ENCODE data around the gene ANAPC10.
"Not testable (repeated sequence)": the region's sequence is repeated elsewhere in the genome, so short reads cannot be mapped to it uniquely, and the experiment has no call there.

The ANAPC10 gene, protein sequence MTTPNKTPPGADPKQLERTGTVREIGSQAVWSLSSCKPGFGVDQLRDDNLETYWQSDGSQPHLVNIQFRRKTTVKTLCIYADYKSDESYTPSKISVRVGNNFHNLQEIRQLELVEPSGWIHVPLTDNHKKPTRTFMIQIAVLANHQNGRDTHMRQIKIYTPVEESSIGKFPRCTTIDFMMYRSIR

GRCh38 chr4:145097821-145098674 is at the start of gene ANAPC10, which contains the start of gene ABCE1:
Gene ANAPC10, minus strand, starts transcription at chr4:145098196. Its CDS starts 2,097 bp downstream, at chr4:145096099.
Gene ABCE1, plus strand, starts transcription at chr4:145098311. Its CDS starts 6,102 bp downstream, at chr4:145104413.
- H3K4me1 Mint-ChIP-seq = peaks cover 37% of the 10 kb centered on the region
- no peaks in the 10 kb centered on the region for H3K9me3 Mint-ChIP-seq
- H3K36me3 Mint-ChIP-seq = peaks cover 29% of the 10 kb centered on the region
- peak within 1 kb of the TSS; percentile 98 for H3K4me3 Mint-ChIP-seq
- H3K27ac Mint-ChIP-seq = peak within 1 kb of the TSS; percentile 99
- no peaks in the 10 kb centered on the region for H3K27me3 Mint-ChIP-seq

DNA sequence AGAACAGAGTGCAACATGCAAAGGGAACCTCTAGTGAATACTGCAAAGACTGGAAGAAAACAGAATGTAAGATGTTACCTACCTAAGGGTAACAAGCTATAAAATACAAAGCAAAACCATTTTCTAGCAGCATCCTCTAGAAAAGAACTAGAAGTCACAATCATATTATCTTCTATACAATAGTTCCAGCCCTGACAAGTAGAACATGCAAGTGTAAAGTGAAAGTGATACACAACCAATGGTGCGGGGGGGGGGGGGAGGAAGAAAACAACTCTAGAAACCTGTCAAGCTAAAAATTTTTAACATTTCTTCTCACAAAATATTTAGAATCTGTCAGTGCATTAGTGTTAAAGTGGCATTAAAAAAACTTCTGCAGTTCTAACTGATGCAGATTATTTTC is 38.2 kb upstream of the ANAPC10 start:
- H3K27me3 Mint-ChIP-seq, H3K9me3 Mint-ChIP-seq: not testable (repeated sequence)
- H3K4me3 Mint-ChIP-seq = peak overlapping the region; percentile 51
- peak overlapping the region; percentile 6 for H3K27ac Mint-ChIP-seq
- H3K36me3 Mint-ChIP-seq = peaks cover 35% of the 10 kb centered on the region
- H3K4me1 Mint-ChIP-seq = peaks cover 45% of the 10 kb centered on the region

DNA sequence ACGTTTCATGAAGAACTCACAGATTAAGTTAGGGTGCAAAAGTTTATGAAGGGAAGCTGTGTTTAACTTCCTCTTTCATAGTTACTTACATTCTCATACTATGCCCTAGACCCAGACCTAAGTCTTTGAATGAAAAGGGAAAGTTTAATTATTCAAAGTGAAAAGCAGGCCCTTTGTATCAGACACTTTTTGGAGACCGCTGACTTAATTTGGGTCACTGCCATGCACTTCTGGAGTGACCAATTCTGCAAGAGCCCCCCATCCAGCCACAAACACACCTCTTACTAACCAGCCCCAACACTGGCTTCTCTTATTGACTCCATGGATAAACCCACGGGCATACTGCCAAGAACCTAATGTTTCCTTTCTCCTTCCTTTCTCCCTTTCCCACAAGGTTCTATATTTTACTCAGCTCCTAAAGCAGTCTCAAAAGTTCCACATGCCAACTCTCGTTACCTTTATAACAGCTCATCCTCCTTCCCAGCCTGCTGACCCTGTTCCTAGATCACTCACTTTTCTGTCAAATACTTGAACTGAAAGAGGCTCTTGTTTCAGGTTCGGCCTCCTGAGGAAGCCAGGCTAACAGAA is 34.6 kb upstream of the ANAPC10 start:
- H3K27ac Mint-ChIP-seq = peak overlapping the region; percentile 93
- peaks cover 61% of the 10 kb centered on the region for H3K4me1 Mint-ChIP-seq
- H3K4me3 Mint-ChIP-seq = no peak overlapping the region
- no peaks in the 10 kb centered on the region for H3K27me3 Mint-ChIP-seq
- H3K9me3 Mint-ChIP-seq = peaks cover 3% of the 10 kb centered on the region
- H3K36me3 Mint-ChIP-seq = peaks cover 27% of the 10 kb centered on the region

- H3K36me3 Mint-ChIP-seq = peaks cover 24% of the 10 kb centered on the region
- no peaks in the 10 kb centered on the region for H3K27me3 Mint-ChIP-seq
- H3K9me3 Mint-ChIP-seq = no peaks in the 10 kb centered on the region
- H3K27ac Mint-ChIP-seq = peak overlapping the region; percentile 6
- peaks cover 57% of the 10 kb centered on the region for H3K4me1 Mint-ChIP-seq
- no peak overlapping the region for H3K4me3 Mint-ChIP-seq
Observed at GRCh38 chr4:145131848-145132247, 33.9 kb upstream of the ANAPC10 start.

DNA sequence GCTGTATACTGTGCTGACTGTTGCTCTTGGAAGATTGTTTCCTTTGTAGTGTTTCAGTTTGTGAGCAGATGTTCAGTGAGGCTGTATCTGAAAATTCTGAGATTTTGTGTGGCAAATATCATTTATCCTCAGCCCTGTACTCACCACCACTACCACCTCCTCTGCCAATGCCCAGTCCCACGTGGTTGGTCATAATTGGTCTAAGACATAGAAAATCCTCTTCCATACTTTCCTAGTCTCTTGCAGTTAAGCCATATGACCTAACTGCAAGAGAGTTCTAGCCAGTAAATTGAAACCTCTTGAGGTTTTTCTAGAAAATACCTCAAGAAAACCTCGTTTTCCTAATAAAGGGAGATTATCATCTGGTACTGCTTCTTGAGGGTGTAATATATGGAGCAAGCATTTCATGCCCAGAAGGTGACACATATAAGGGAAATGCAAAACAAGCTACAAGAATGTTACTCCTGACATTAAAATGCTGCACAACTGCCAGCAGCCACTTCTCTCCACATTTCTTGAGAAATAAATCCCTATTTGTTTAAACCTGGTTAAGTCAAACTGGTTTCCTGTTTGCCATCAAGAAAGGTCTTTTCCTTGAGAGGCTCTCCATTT is 32.9 kb upstream of the ANAPC10 start:
- H3K27ac Mint-ChIP-seq = peak overlapping the region; percentile 81
- H3K4me1 Mint-ChIP-seq = peaks cover 56% of the 10 kb centered on the region
- peaks cover 28% of the 10 kb centered on the region for H3K36me3 Mint-ChIP-seq
- H3K27me3 Mint-ChIP-seq = no peaks in the 10 kb centered on the region
- no peaks in the 10 kb centered on the region for H3K9me3 Mint-ChIP-seq
- no peak overlapping the region for H3K4me3 Mint-ChIP-seq

DNA sequence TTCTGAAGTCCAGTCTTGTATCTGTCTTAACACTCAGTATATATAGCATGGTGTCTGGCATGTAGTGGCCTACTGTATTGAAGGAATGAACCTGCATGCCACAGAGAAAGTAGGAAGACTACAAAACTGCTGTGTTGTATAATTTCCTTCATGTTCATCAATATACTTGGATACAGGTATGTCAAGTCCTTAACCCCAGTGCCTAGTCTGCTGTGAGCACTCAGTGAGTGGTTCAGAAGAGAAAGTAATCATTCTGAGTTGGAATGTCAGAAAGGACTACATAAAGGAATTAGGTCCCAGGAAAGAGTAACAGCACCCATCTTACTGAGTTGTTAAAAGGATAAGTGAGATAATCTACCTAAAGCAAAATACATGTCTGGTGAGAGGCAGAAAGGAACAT is 32.1 kb upstream of the ANAPC10 start:
- peaks cover 53% of the 10 kb centered on the region for H3K4me1 Mint-ChIP-seq
- peaks cover 28% of the 10 kb centered on the region for H3K36me3 Mint-ChIP-seq
- no peak overlapping the region for H3K4me3 Mint-ChIP-seq
- H3K27ac Mint-ChIP-seq = peak overlapping the region; percentile 36
- no peaks in the 10 kb centered on the region for H3K9me3 Mint-ChIP-seq
- H3K27me3 Mint-ChIP-seq = no peaks in the 10 kb centered on the region

- Mint-ChIP-seq H3K27me3 (no peaks in the 10 kb centered on the region), H3K27ac (no peak overlapping the region), H3K4me1 (peaks cover 23% of the 10 kb centered on the region), H3K36me3 (peaks cover 18% of the 10 kb centered on the region), H3K4me3 (no peak overlapping the region), H3K9me3 (no peaks in the 10 kb centered on the region)
Observed at GRCh38 chr4:145125396-145125795, 27.4 kb upstream of the ANAPC10 start.

DNA sequence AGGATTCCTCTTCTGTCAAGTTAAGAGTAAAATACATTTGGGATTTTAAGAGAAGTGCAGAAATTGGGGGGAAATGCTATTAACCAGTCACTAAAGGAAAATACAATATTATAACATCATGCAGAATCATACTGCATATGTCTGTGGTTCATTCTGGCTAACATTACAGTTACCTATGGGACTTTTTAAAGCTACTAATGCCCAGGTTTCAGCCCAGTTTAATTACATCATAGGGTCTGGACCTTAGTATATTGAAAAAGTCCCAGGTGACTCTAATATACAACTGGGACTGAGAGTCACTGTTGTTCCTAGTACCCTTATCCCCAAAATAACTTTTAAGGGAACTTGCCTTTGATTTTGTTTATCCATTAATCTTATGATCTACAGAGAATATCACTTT is 10.1 kb upstream of the ANAPC10 start:
- no peak overlapping the region for H3K4me3 Mint-ChIP-seq
- no peaks in the 10 kb centered on the region for H3K9me3 Mint-ChIP-seq
- no peaks in the 10 kb centered on the region for H3K27me3 Mint-ChIP-seq
- H3K27ac Mint-ChIP-seq = no peak overlapping the region
- H3K4me1 Mint-ChIP-seq = peaks cover 29% of the 10 kb centered on the region
- H3K36me3 Mint-ChIP-seq = peaks cover 17% of the 10 kb centered on the region

DNA sequence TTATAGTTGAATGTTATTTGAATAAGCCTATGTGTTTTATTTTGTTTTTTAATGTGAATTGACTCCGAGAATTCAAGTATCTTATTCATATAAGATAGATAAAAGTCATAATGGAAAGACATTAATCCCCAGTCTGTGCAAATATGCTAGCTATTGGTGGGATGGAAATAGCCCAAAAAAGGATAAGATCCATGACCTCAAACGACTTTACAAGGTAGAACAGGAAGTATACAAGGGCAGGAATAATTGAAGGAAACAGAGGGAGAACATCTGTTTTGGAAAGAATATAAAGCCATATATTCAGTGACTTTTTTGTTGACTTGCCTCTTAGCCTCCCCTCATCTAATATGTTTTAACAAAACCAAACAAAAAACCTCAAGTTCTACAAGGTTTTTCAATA is 9.1 kb upstream of the ANAPC10 start:
- peaks cover 8% of the 10 kb centered on the region for H3K36me3 Mint-ChIP-seq
- no peak overlapping the region for H3K27ac Mint-ChIP-seq
- no peaks in the 10 kb centered on the region for H3K9me3 Mint-ChIP-seq
- no peak overlapping the region for H3K4me3 Mint-ChIP-seq
- no peaks in the 10 kb centered on the region for H3K27me3 Mint-ChIP-seq
- peaks cover 21% of the 10 kb centered on the region for H3K4me1 Mint-ChIP-seq

DNA sequence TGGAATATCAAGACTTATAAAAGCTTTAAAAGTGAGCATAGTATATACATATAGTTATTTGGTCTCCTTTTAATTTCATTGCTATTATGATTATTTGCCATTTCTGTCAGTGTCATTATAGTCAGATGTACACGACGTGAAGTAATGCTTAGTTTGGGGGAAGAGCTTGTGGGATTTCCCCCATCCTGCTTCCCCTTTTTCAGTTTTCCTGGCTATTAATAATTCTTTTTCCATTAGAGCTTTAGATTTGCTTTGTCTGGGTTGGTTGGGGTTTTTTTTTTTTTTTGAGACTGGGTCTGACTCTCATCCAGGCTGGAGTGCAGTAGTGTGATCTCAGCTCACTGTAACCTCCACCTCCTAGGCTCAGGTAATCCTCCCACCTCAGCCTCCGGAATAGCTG is 5.5 kb upstream of the ANAPC10 start:
- Mint-ChIP-seq H3K4me1 (peaks cover 17% of the 10 kb centered on the region), H3K36me3 (peaks cover 11% of the 10 kb centered on the region), H3K27me3 (no peaks in the 10 kb centered on the region), H3K27ac (peak overlapping the region; percentile 56), H3K9me3 (no peaks in the 10 kb centered on the region), H3K4me3 (peak overlapping the region; percentile 39)

DNA sequence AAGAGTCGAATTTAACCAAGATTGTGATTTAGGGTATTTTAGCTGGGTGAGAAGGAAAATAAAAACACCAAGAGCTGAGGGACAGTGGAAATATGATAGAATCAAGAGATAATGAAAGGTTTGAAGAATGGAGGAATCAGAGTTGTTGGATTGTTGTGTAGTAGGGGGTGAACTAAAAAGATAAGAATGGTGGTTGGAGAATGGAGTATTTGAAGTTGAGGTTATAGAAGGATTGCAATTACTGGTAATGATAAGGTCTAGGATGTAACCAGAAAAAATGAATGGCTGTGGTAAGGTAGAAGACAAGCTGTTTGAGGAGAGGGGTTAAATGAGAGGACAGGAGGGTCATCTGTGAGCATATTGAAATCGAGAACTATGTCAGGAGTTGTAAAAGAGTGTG is 4.6 kb upstream of the ANAPC10 start:
- no peak overlapping the region for H3K27ac Mint-ChIP-seq
- H3K4me1 Mint-ChIP-seq = peaks cover 17% of the 10 kb centered on the region
- H3K9me3 Mint-ChIP-seq = no peaks in the 10 kb centered on the region
- peaks cover 9% of the 10 kb centered on the region for H3K36me3 Mint-ChIP-seq
- no peak overlapping the region for H3K4me3 Mint-ChIP-seq
- no peaks in the 10 kb centered on the region for H3K27me3 Mint-ChIP-seq

DNA sequence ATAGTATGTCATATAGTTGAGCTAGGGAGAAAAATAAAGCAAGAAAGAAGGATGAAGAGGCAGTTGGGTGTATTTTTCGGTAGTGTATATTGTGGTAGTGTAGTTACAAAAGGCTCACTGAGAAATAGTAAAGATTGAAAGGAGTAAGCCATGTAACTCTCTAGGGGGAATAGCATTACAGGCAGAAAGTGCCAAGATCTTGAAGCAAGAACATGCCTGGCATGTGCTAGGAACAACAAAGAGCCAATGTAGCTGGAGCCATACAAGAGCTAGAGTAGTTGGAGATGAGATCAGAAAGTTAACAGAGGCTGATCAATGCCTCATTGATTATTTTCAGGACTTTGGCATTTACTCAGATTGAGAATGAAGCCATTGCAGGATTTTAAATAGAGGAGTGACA is 3.1 kb upstream of the ANAPC10 start:
- Mint-ChIP-seq H3K9me3 (no peaks in the 10 kb centered on the region), H3K36me3 (peaks cover 9% of the 10 kb centered on the region), H3K4me1 (peaks cover 18% of the 10 kb centered on the region), H3K27ac (no peak overlapping the region), H3K27me3 (no peaks in the 10 kb centered on the region), H3K4me3 (no peak overlapping the region)

DNA sequence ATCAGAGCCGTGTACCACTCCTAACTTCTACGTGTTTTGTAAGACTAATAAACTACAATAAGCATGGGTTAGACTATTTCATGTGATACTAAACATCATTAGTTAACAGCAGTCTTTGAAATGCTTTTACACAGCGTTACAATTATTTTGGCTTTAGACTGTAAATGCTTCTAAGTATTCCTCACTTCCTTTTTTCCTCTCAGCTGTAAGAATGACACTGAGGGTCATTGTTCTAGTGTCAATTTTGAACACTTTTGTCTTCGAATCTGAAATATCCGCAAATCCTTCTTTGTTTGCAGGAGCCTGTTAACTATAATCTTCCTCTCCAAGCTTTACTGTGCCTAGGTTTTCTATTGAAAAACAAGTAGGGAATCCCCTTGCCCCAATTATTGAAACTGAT is 1.7 kb upstream of the ANAPC10 start:
- Mint-ChIP-seq H3K27me3 (no peaks in the 10 kb centered on the region), H3K9me3 (no peaks in the 10 kb centered on the region), H3K27ac (peak overlapping the region; percentile 83), H3K4me1 (peaks cover 26% of the 10 kb centered on the region), H3K4me3 (peak overlapping the region; percentile 98), H3K36me3 (peaks cover 14% of the 10 kb centered on the region)

DNA sequence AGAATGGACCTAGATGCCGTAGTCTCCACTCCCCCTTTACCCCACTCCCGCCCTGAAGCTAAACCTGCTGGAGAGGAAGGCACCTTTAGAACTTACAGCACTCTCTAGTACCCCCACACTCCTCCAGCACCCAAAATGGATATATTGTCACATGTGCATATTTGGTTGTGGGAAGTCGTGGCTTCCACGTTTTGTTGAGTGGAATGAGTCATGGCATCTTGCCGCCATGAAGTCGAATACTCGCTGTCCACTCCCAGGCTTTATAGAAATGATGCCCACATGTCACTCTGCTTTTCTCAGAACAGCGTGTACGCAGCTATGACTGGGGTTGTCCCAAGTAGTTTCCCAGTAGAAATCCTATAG is 660 bp upstream of the ANAPC10 start:
- Mint-ChIP-seq H3K4me1 (peaks cover 34% of the 10 kb centered on the region), H3K9me3 (no peaks in the 10 kb centered on the region), H3K36me3 (peaks cover 24% of the 10 kb centered on the region), H3K4me3 (peak overlapping the region; percentile 98), H3K27ac (peak overlapping the region; percentile 99), H3K27me3 (no peaks in the 10 kb centered on the region)

DNA sequence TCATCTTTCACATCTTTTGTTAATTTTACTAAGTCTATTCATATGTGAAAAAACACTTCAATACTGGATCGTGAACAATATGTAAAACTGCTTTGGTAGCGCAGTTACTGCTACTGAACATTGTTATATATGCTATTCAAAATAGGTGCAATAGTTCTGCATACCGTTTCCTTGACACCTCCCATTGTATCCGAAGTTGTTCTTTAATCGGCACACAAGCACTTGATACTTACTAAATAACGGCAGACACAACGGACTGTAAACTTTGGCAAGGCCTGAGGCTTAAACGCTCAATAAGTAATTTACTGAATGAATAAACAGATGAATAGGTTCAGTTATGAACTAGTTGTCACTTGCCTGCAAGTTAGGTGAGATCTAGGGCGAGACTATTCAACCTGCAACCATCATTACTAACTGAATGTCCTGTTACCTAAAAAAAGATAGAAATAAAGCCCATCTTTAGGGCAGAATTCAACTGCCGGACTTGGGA is 620 bp downstream of the ANAPC10 start:
- Mint-ChIP-seq H3K36me3 (peaks cover 35% of the 10 kb centered on the region), H3K4me3 (peak overlapping the region; percentile 98), H3K27me3 (no peaks in the 10 kb centered on the region), H3K9me3 (no peaks in the 10 kb centered on the region), H3K27ac (peak overlapping the region; percentile 99), H3K4me1 (peaks cover 43% of the 10 kb centered on the region)

Measured in activated naive CD4-positive, alpha-beta T cell treated with anti-CD3 and anti-CD28 coated beads, Interleukin-2, amount 50 U/mL, for 24 hours (primary cell).